A549 (cell line): ENCODE results near the gene PCNX3. TPM values are rescaled to one million over a fixed set of nuclear protein-coding genes. Genes with fewer than 3 reads are reported as not detected.
A peak's percentile ranks its signal among the peaks of the same experiment; 100 is the strongest.

Source experiments
- ATAC-seq, 2 experiments: fragments of 200-7000 bp in 1 of 2; fragments of >200 bp in 1 of 2; cut with Nextera tagmentation in 1 of 2; cut with Tn5 transposase in 1 of 2; 3 replicates each; pipeline versions ENCODE4 v1.8.0 to v1.9.1; 2018 to 2020; ENCODE audit warnings: mild to moderate bottlenecking in 1 of 2, moderate library complexity in 1 of 2
- CTCF ChIA-PET: fragments of 300-600 bp; sonication (Branson Sonifier 250); formaldehyde crosslinking; extraction: SDS; loops from one replicate; lab custom pipeline; 2021; ENCODE audit warnings: antibody characterized with exemption, inconsistent platforms; lab: Yijun Ruan, JAX
- POLR2A ChIA-PET: fragments of 350-600 bp; formaldehyde crosslinking; extraction: SDS; loops from one replicate; lab custom pipeline; 2021; ENCODE audit warnings: antibody characterized with exemption, inconsistent platforms; lab: Yijun Ruan, JAX
- DNase-seq, 2 experiments: peaks; one replicate each; pipeline versions ENCODE4 v3.0.0 to v3.0.0-alpha.2; 2011 to 2016; ENCODE audit warnings: low read depth in 1 of 2, low spot score in 1 of 2
- FAIRE-seq: peaks from 2 replicates; lab custom pipeline; 2011; peaks lifted over from hg19 to GRCh38; lab: Jason Lieb, UNC
- H3K27ac ChIP-seq, 2 experiments: fragments of >200 bp; sonication (Bioruptor Twin); formaldehyde crosslinking; 3 replicates each; pipeline ENCODE4 v1.5.1; 2016 to 2017
- H3K4me1 ChIP-seq: fragments of >200 bp; sonication (Bioruptor Twin); formaldehyde crosslinking; 3 replicates; pipeline ENCODE4 v1.6.1; 2016
- H3K4me2 ChIP-seq: fragments of >200 bp; sonication (Bioruptor Twin); formaldehyde crosslinking; 3 replicates; pipeline ENCODE4 v1.6.1; 2016
- H3K4me3 ChIP-seq: fragments of >200 bp; sonication (Bioruptor Twin); formaldehyde crosslinking; 3 replicates; pipeline ENCODE4 v1.5.1; 2016
- H3K9me3 ChIP-seq: fragments of >200 bp; sonication (Bioruptor Twin); formaldehyde crosslinking; 3 replicates; pipeline ENCODE4 v1.6.1; 2016
- BCL3 ChIP-seq: fragments of >200 bp; sonication (Bioruptor Twin); formaldehyde crosslinking; IDR thresholded peaks from 3 replicates; pipeline ENCODE4 v1.6.1; 2016
- CTCF ChIP-seq: fragments of >200 bp; sonication (Bioruptor Twin); formaldehyde crosslinking; IDR thresholded peaks from 3 replicates; pipeline ENCODE4 v1.5.1; 2016
- E2F6 ChIP-seq: IDR thresholded peaks from 2 replicates; pipeline ENCODE4 v1.6.1; 2012; ENCODE audit warnings: low read depth, borderline replicate concordance
- ESRRA ChIP-seq: fragments of 150-350 bp; IDR thresholded peaks from 2 replicates; pipeline ENCODE4 v1.6.1; 2014; ENCODE audit warnings: mild to moderate bottlenecking, low read length, borderline replicate concordance
- FOSL2 ChIP-seq, 2 experiments: fragments of 450-650 bp in 1 of 2; fragments of >200 bp in 1 of 2; sonication (Bioruptor Twin) in 1 of 2; formaldehyde crosslinking; IDR thresholded peaks; 2 replicates each; pipeline versions ENCODE4 v1.5.0 to v1.6.1; 2016 to 2020; ENCODE audit warnings: mild to moderate bottlenecking in 1 of 2, moderate library complexity in 1 of 2
- GATA3 ChIP-seq: IDR thresholded peaks from 2 replicates; pipeline ENCODE4 v1.6.1; 2012; ENCODE audit warnings: borderline replicate concordance
- HES2 ChIP-seq: fragments of >200 bp; sonication (Bioruptor Twin); formaldehyde crosslinking; IDR thresholded peaks from 2 replicates; pipeline ENCODE4 v1.6.1; 2016
- JUN ChIP-seq, 2 experiments: fragments of >200 bp; sonication (Bioruptor Twin); formaldehyde crosslinking; IDR thresholded peaks; 2 replicates in 1 of 2; 3 replicates in 1 of 2; pipeline ENCODE4 v1.6.1; 2016 to 2017
- JUNB ChIP-seq: fragments of >200 bp; sonication (Bioruptor Twin); formaldehyde crosslinking; IDR thresholded peaks from 2 replicates; pipeline ENCODE4 v1.6.1; 2016
- MAFK ChIP-seq: fragments of 450-650 bp; IDR thresholded peaks from 2 replicates; pipeline ENCODE4 v1.6.1; 2014; ENCODE audit not compliant: partially characterized antibody
- MAZ ChIP-seq: fragments of 150-350 bp; IDR thresholded peaks from 2 replicates; pipeline ENCODE4 v1.6.1; 2014; ENCODE audit warnings: antibody characterized with exemption, low read depth, low read length, borderline replicate concordance
- NFE2L2 ChIP-seq: fragments of 150-350 bp; conservative IDR thresholded peaks from 2 replicates; pipeline ENCODE4 v1.6.1; 2014; ENCODE audit warnings: low read length
- NPAS2 ChIP-seq: fragments of 250-450 bp; sonication (Bioruptor Pico); IDR thresholded peaks from 2 replicates; pipeline ENCODE4 v1.8.0; 2022; ENCODE audit warnings: mild to moderate bottlenecking, moderate library complexity, borderline replicate concordance
- NR3C1 ChIP-seq: fragments of >200 bp; sonication (Bioruptor Twin); formaldehyde crosslinking; IDR thresholded peaks from 3 replicates; pipeline ENCODE4 v1.6.1; 2017
- RAD21 ChIP-seq, 2 experiments: fragments of >200 bp in 1 of 2; sonication (Bioruptor Twin) in 1 of 2; formaldehyde crosslinking in 1 of 2; IDR thresholded peaks in 1 of 2; conservative IDR thresholded peaks in 1 of 2; 2 replicates in 1 of 2; 3 replicates in 1 of 2; pipeline ENCODE4 v1.6.1; 2012 to 2018; ENCODE audit warnings: inconsistent platforms in 1 of 2
- SMC3 ChIP-seq: fragments of >200 bp; sonication (Bioruptor Twin); formaldehyde crosslinking; IDR thresholded peaks from 3 replicates; pipeline ENCODE4 v1.6.1; 2018; ENCODE audit warnings: inconsistent platforms
- TP53 ChIP-seq: fragments of 250-450 bp; sonication (Bioruptor Pico); IDR thresholded peaks from 2 replicates; pipeline ENCODE4 v1.5.0; 2021; ENCODE audit warnings: mild to moderate bottlenecking, moderate library complexity
- WGBS: methylation state at CpG from one replicate; pipeline ENCODE4 v1.1.6; 2017; ENCODE audit errors: missing lambda C conversion rate; 5-methylcytosine and 5-hydroxymethylcytosine counted together
- polyA plus RNA-seq, 4 experiments: library from polyadenylated mRNA; depleted of rRNA in 3 of 4; stranded (reverse); fragments of >200 nt; fragmentation: RNase III in 1 of 4; extraction: RNeasy Plus Mini Kit Qiagen cat#74134 plus additional on column Dnase treatment in 1 of 4; gene quantifications; 2 replicates in 3 of 4; 3 replicates in 1 of 4; pipeline ENCODE4 v1.2.3, GENCODE V29; 2011 to 2017

Gene PCNX3
- polyA plus RNA-seq, 2 of the 4 experiments (the other 2 are of a cell fraction) = 14.2 to 29.7 TPM

- POLR2A ChIA-PET = interaction anchor here (0.6 to 3.6 kb wide), 5 partner anchors 11 to 92 kb away, joined by 5 to 51 read pairs (median 7); partner anchors contain the start of genes LTBP3 and RELA
- DNase-seq (no peak), FAIRE-seq (no peak)
- 80% methylated on average over 9 of the region's 9 CpGs for WGBS
- Histone ChIP-seq H3K4me1 (peaks cover 48% of the 10 kb centered on the region), H3K4me3 (peak overlapping the region; percentile 81), H3K27ac (peak overlapping the region; percentile 80 to 98; a peak in 4 of 6 replicates), H3K9me3 (no peaks in the 10 kb centered on the region)
- TF ChIP-seq MAFK (no peak), TP53 (no peak), E2F6 (no peak), FOSL2 (IDR thresholded peaks at IDR 0.05) (no peak), FOSL2 (CRISPR knock-in tag; IDR thresholded peaks at IDR 0.05) (no peak), NR3C1 (no peak), CTCF (no peak), MAZ (no peak), GATA3 (no peak), NFE2L2 (no peak), JUNB (no peak), NPAS2 (CRISPR knock-in tag) (no peak), BCL3 (no peak), ESRRA (no peak), HES2 (no peak), RAD21 (conservative IDR thresholded peaks at IDR 0.05 in 1 of 2, IDR thresholded peaks at IDR 0.05 in 1 of 2) (no peak)
- TF ChIP-seq, all 56 proteins: peak for 0
- no peak for ATAC-seq
- CTCF ChIA-PET = interaction anchor here (0.6 to 16.3 kb wide), 20 partner anchors 10 to 451 kb away, joined by 3 to 393 read pairs (median 6); partner anchors contain the start of genes KCNK7, LTBP3, MAP3K11 and MUS81
- peak overlapping the region; percentile 97 for H3K4me2 ChIP-seq
Observed at GRCh38 chr11:65571420-65571819, 44.2 kb upstream of the PCNX3 start.

GRCh38 chr11:65571940-65572339 lies 43.6 kb upstream of the PCNX3 start:
- H3K9me3 ChIP-seq = no peaks in the 10 kb centered on the region
- H3K4me3 ChIP-seq = peak overlapping the region; percentile 81
- DNase-seq = peak; percentile 79 to 84
- peak in 1 of 2 experiments; percentile 13; a peak in 3 of 6 replicates for ATAC-seq
- ChIA-PET CTCF (interaction anchor here (0.6 to 16.3 kb wide), 22 partner anchors 10 to 450 kb away, joined by 3 to 393 read pairs (median 6); partner anchors contain the start of genes KCNK7, LTBP3, MAP3K11 and MUS81), POLR2A (interaction anchor here (1.1 to 3.6 kb wide), 6 partner anchors 12 to 72 kb away, joined by 3 to 51 read pairs (median 6); partner anchors contain the start of genes LTBP3, PCNX3 and SCYL1)
- FAIRE-seq = no peak
- peak overlapping the region; percentile 97 for H3K4me2 ChIP-seq
- TF ChIP-seq CTCF (peak; percentile 56), JUN (IDR thresholded peaks at IDR 0.05) (no peak), RAD21 (conservative IDR thresholded peaks at IDR 0.05 in 1 of 2, IDR thresholded peaks at IDR 0.05 in 1 of 2) (peak; percentile 69 to 76), SMC3 (peak; percentile 62)
- peaks cover 53% of the 10 kb centered on the region for H3K4me1 ChIP-seq
- H3K27ac ChIP-seq = peak overlapping the region; percentile 80 to 98
- 4% methylated on average over 11 of the region's 11 CpGs for WGBS
